Fibroblast of mammary gland (primary cell): Measurements from ENCODE around the gene DBR1.
"Not testable (repeated sequence)": the region's sequence is repeated elsewhere in the genome, so short reads cannot be mapped to it uniquely, and the experiment has no call there.

Source experiments
- DNase-seq: peaks from one replicate; pipeline ENCODE4 v3.0.0-alpha.2; 2010; ENCODE audit warnings: low read depth
- H3K4me3 ChIP-seq: 2 replicates; pipeline ENCODE4 v1.5.1; 2011; ENCODE audit warnings: low read depth, mild to moderate bottlenecking, low read length, moderate library complexity; ENCODE audit not compliant: control insufficient read depth
- CTCF ChIP-seq: conservative IDR thresholded peaks from 2 replicates; pipeline ENCODE4 v1.5.1; 2011; ENCODE audit warnings: low read depth, low read length, inconsistent platforms; ENCODE audit not compliant: control insufficient read depth, insufficient read depth

Gene DBR1

GRCh38 chr3:138173769-138174420 lies 826 bp downstream of the DBR1 start:
- DNase-seq = peak; percentile 3

GRCh38 chr3:138172625-138173024 lies 2.1 kb downstream of the DBR1 start:
- no peak overlapping the region for H3K4me3 ChIP-seq
- no peak for DNase-seq
- TF ChIP-seq CTCF = no peak

More at GRCh38 chr3:138173769-138174420, 826 bp downstream of the DBR1 start:
- TF ChIP-seq CTCF = no peak
- peak overlapping the region; percentile 92 for H3K4me3 ChIP-seq

- no peak for TF ChIP-seq CTCF
- no peak overlapping the region for H3K4me3 ChIP-seq
- no peak for DNase-seq
These were observed 9.7 kb downstream of the DBR1 start for GRCh38 chr3:138165061-138165460.

GRCh38 chr3:138157743-138158142 lies 17.0 kb downstream of the DBR1 start:
- no peak for DNase-seq
- no peak for TF ChIP-seq CTCF
- no peak overlapping the region for H3K4me3 ChIP-seq

- TF ChIP-seq CTCF = no peak
- DNase-seq = no peak
- no peak overlapping the region for H3K4me3 ChIP-seq
These were observed 20.2 kb downstream of the DBR1 start for GRCh38 chr3:138154534-138154933.

- no peak overlapping the region for H3K4me3 ChIP-seq
- no peak for TF ChIP-seq CTCF
- DNase-seq = peak; percentile 8
These were observed 26.2 kb downstream of the DBR1 start for GRCh38 chr3:138148503-138148902.

GRCh38 chr3:138142181-138142580 lies 32.5 kb downstream of the DBR1 start:
- H3K4me3 ChIP-seq, DNase-seq: not testable (repeated sequence)
